Left kidney (tissue), 8 donors: ENCODE data around the gene C1orf226. TPM values are rescaled to one million over a fixed set of nuclear protein-coding genes. Genes with fewer than 3 reads are reported as not detected.
"Not testable (repeated sequence)": the region's sequence is repeated elsewhere in the genome, so short reads cannot be mapped to it uniquely, and the experiment has no call there.

Source experiments
- DNase-seq: peaks from one replicate; pipeline ENCODE4 v3.0.0-alpha.2; 2013
- long read RNA-seq, 8 donors: transcript quantifications; one replicate each; lab custom pipeline, GENCODE V29; 2026
- polyA plus RNA-seq: library from polyadenylated mRNA; unstranded; fragments of 120-200 nt; gene quantifications from one replicate; pipeline ENCODE4 v1.2.1, GENCODE V29; 2013; ENCODE audit not compliant: insufficient read length

The C1orf226 gene, protein sequence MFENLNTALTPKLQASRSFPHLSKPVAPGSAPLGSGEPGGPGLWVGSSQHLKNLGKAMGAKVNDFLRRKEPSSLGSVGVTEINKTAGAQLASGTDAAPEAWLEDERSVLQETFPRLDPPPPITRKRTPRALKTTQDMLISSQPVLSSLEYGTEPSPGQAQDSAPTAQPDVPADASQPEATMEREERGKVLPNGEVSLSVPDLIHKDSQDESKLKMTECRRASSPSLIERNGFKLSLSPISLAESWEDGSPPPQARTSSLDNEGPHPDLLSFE
- 16.9 TPM for polyA plus RNA-seq
- long read RNA-seq, donor 1, full-length matches to known transcripts, result 2 of 25 reads
- long read RNA-seq, donor 1, partial matches to known transcripts, result 23 of 25 reads
- long read RNA-seq, donor 1, other reads (novel, unspliced or antisense), result 0 of 25 reads
- long read RNA-seq, donor 2, full-length matches to known transcripts, result 2 of 22 reads
- long read RNA-seq, donor 2, partial matches to known transcripts, result 20 of 22 reads
- long read RNA-seq, donor 2, other reads (novel, unspliced or antisense), result 0 of 22 reads
- long read RNA-seq, donor 3, result 0 reads
- long read RNA-seq, donor 4, result 0 reads
- long read RNA-seq, donor 5, full-length matches to known transcripts, result 1 of 1 reads
- long read RNA-seq, donor 5, partial matches to known transcripts, result 0 of 1 reads
- long read RNA-seq, donor 5, other reads (novel, unspliced or antisense), result 0 of 1 reads
- long read RNA-seq, donor 6, full-length matches to known transcripts, result 1 of 1 reads
- long read RNA-seq, donor 6, partial matches to known transcripts, result 0 of 1 reads
- long read RNA-seq, donor 6, other reads (novel, unspliced or antisense), result 0 of 1 reads
- long read RNA-seq, donor 7, result 0 reads
- long read RNA-seq, donor 8, full-length matches to known transcripts, result 2 of 2 reads
- long read RNA-seq, donor 8, partial matches to known transcripts, result 0 of 2 reads
- long read RNA-seq, donor 8, other reads (novel, unspliced or antisense), result 0 of 2 reads

DNA sequence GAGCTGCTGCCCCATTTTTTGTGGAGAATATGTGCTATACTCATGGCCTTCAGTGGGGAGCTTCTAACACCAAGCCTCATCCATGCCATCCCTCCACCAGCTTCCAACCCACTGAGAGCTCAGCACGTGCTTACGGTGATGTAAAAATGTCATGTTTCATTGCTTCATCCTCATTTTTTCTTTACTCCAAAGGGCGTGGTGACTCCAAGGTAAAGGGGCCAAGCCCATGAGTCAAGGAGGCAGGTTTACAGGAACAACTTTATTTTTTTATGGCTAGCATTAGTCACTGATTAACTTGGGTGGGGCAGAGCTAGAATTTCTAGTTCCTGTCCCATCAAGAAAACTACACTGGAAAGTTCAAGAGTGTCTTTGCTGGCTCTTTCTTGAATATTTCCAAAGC, at the start of gene C1orf226:
C1orf226 (plus strand) TSS at position 346 of the 400 bp plus-strand sequence. CDS start 174 bp downstream, outside the sequence.
- DNase-seq, result peak; percentile 26

DNA sequence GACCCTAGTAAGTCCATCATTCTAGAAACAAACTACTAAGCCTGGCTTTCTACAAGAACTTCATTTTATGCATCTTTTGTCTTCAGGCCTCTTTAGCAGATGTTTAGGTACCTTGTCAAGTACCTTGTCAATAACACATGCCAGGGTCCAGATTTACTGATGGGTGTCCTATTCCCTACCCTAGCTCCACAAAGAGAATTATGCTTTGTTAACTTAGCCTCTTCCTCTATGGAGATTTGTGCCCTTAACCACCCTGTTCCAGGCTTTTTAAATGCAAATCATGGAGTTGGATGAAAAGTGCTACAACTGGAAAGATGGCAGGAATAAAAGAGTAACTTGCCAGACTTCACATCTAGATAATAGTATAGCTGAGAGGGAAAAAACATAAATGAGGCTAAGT, 47.5 kb upstream of the C1orf226 start:
- DNase-seq, result no peak

DNA sequence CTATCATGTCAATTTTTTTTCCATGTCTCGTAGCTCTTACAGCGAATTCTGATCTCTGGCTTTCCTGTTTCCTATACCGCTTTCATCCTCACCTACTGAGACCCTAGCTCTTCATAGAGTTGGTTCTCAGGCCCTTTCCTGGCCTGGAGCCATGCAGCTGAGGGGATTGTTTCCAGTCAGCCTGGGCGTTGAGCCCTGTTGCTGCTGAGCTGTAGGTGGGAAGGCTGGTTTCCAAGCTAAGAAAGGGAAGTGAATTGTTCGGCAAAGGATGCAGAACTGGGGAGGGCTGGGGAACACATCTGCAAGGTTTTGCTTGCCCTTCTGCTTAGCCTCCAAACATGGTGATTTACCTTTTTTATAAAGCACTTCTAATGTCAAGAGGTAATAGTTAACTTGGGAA, 46.4 kb upstream of the C1orf226 start:
- DNase-seq, result no peak

DNA sequence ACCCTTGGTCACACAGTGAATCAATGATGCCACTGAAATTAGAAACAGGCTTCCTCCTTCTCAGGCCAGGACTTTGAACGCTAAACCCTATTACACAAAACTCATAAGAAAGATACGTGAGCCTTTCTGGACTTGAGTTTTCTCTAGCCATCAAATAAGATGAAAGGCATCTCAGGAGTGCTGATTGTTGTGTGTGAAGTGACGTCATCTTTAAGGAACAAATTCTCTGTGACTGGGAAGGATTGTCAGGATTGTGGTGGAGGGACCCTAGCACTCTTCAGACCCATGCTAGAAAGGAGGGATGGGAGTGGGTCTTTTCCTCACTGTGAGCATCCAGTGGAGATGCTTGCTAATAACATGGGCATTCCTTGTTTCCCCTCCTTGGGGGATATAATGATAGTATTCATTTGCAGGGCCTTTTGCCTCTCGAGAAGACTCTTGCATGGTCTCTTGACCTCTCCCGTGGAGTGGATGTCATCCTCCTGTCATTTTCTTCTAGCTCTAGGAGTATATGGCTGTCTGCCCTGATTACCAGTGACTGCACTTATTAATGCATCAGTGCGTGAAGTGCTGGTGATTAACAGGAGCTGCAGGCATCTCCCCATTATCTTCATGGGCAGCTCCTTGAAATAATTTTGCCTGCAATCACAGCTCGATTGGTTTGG, 44.8 kb upstream of the C1orf226 start:
- DNase-seq, result no peak

DNA sequence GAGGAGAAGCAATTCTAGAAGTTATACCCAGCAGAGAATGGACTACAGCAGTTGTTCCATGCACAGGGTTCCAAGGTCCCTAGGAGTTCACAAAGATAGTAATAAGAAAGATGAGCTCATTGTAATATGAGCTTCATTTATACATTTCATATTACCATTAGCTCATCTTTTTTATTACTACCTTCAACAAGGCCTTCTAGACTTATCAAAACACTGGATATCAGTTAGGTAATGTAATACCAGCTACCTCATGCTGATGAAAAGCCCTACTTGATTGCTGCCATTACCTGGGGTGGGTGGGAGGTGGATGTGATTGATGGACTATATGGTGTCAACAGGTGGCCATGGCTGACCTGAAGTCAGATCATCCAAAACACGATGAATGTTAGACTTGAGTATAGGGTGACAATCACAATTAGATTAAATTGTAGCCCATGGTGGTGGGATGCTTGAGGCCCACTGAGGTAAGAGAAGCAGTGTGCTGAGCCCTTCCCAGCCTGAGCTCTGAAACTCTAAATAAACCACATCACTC, 39.0 kb upstream of the C1orf226 start:
- DNase-seq, result no peak

DNA sequence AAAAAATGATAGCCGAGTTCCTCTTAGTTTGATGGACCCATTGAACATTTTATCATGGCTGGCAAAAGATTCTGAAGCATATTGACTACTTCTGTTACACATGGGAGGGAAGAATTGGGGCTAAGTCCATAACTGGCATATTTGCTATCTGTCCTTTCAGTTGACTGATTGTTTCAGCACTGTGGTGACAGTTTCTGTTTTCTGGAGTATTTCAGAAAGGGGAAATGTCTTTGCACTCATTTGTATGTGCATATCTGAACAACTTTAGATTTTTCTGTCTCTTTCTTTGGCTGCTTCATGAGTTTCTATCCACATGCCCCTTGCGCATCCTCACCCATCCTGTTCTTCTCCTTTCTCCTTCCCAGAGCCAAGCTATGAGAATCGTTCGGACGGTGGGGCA, 38.1 kb upstream of the C1orf226 start:
- no peak for DNase-seq

DNA sequence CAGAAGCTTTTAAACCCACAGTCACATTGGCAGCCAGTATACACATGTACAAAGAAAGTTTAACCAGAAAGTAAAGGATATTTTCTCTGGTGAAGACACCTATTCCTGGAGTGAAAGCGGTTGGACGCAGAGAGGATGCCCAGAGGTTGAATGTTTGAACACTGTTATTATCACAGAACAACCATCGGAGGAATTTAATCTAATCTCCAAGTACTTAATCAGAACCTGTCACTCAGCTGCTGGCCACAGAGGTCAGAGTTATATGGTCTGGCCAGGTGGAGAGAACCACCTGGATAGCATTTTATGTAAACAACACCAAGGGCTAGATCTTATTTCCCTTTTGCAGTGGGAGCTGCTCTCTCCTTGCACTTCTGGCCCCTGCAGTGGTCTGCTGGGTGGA, 34.2 kb upstream of the C1orf226 start:
- no peak for DNase-seq

DNA sequence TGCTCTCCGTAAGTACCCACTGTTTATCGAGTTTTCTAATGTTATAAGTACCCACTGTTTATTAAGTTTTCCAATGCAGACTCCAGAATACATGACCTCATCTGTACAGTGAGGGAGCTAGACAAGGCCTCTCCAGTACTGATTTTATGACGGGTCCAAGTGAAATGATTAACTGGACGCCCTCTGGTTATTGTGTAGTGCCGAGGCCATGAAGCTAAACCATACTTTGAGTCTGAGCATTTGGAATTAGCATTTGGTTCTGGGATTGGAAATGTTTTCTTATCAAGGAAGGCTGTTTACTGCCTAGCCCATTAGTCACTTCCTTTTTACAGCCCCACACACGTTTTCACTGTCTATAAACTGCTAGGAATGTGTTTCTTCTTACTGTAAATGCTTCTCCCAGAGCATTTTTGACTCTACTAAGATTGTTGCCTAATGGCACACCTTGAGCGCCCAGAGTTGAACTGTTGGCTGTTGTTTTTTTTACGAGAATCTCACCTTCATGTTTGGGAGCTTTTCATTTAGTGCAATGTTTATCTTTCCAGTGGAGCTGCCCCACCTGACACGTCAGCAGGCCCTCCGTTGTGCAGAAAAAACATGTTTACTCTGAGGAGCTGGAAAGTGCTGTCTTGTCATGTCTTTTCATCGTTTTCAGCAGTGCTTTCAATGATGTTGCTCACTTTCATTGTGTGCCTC, 31.7 kb upstream of the C1orf226 start:
- DNase-seq, result peak; percentile 49

DNA sequence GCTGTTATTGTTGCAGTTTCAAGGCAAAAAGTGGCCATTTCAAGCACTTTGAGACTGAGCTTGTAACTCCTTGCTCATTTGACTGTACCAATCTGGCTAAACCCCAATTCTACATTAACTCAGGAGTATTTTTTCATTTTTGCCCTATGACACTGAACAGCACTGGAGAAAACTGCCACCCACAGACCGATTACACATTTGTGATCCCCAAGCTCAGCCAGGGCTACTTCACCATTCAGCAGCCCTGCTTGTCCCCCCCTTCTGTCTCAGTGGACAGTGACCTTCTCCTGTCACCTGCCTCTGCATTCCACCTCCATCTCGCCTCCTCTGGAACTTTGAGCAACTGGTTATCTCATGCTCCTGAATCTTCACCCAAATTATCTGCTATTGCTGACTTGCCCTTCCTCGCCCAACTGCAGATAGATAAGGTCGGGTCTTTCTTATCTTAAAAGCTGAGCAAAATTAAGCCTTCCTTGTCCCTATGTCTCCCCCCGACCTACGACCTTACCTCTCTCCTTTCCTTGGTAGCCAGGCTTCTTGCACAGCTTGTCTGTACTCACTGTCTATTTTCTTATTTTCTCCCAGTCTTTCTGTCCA, 30.2 kb upstream of the C1orf226 start:
- no peak for DNase-seq

DNA sequence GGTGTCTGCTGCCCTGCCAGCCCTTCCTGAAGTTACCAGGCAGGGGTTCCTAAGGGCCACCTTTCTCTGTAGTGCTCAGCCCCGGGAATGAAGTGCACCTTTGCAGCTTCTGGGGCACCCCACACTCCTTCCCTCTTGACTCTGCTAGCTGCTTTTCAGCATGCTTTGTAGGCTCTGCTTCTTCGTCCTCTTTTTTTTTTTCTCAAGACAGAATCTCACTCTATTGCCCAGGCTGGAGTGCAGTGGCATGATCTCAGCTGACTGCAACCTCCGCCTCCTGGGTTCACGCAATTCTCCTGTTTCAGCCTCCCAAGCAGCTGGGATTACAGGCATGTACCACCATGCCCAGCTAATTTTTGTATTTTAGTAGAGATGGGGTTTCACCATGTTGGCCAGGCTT, 29.7 kb upstream of the C1orf226 start:
- not testable (repeated sequence) for DNase-seq

DNA sequence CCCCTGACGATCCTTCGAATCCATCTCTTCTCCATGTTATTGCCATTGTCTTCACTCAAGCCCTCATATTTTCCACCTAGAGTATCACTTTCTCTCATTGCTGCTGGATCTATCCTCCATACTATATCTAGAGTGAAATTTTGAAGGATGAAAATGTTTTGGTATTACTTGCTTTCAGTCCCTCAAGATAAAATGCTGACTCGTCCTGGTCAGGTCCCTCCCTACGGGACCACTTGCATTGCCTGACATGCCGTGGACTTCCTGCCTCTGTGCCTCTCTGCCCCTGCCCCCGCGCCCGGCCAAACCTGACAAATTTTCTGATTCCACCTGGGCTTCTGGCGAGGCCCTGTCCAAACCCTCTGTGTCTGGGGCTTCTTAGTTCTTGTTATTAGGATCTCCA, 28.4 kb upstream of the C1orf226 start:
- DNase-seq, result no peak

DNA sequence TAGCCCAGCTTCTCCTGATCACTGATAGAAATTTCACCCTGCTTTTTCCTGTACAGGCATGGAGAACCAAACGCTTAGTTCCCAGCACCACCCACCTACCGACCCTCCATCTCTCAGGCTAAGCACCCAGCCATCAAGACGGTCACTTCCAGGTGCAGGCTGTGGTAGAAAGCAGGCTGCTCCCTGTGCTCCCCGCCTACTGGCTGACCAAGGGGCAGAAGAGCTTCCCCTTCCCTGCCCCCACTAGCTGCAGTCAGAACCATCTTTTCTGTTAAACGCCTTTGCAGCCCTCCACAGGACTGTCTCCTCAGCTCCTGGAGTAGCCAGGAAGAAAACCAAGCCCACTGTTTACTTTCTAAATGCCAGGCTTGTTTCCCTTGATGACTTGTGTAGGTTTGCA, 27.8 kb upstream of the C1orf226 start:
- DNase-seq, result no peak

DNA sequence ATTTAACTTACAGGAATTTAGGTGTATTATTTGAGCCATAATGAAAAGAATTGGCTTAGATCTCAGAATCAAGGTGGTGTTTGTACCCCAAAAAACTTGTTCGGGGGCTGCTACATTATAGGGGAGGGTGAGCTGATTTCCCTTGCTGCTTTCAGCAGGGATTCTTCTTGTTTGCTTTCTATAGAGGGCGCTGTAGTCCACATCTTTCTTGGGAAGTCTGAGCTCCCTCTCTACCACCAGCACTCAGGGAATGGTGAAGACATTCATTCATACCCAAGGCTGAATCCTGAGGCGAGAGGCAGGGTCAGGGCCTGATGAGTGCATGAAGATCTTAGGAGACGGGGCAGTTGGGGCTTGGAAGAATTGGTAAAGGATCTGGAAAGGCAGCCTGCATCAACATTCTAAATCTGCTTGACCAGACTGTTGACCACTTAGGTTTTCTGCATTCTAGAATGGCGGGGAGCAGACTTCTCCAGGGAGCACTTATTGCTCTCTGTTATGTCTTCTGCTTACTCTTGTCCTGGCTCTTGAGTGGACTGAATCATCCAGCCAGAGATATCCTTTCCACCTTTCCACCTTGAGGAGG, 23.8 kb upstream of the C1orf226 start:
- DNase-seq, result peak; percentile 13

DNA sequence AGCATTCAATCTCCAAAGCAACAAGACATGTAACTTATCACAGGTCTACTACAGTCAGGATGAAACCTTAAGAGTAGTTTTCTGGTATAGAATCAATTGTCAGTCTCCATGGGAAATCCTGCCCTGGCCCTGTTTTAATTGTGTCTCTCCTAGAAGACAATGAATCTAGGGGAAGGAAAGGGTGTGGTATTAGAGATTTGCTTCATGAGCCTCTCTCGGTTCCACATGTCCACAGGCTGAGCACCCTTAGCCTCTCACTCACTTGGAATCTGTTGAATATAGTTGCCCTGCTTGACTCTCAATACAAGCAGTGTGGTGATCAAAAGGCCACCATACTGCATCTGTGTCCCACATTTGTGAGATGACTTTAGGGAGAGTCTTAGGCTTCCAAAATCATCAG, 22.6 kb upstream of the C1orf226 start:
- DNase-seq, result no peak

DNA sequence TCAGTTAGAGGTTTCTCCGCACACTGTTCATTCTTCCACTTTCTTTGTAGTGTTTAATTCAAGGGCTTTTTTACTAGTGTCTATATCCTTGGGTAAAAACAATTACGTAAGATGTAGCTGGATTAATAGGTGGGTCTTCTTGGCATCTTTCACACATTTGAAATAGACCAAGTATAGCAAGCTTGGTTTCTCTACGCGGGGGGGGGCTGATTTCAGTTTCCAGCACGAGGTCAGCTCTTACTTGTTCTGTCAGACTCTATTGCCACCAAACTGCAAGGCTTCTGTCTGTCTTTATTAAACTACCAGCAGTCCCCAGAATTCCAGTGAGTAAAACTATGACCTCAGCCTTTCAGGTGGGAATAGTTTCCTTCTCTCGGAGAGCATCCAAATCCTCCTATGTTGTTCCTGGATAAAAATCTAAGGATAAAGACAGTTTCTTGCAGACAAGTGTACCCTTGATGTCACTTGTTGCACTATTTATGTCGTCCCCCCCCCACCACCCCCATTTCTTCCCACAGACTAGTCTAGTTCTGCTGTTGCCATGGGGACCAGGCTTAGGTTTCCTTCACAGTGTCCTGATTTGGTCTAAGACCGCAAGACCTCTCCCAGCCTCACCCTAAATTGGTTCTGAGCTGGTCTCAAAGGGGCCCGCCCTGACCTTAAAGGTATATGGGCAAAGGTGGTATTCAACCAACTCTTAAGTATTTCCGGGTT, 21.8 kb upstream of the C1orf226 start:
- no peak for DNase-seq

DNA sequence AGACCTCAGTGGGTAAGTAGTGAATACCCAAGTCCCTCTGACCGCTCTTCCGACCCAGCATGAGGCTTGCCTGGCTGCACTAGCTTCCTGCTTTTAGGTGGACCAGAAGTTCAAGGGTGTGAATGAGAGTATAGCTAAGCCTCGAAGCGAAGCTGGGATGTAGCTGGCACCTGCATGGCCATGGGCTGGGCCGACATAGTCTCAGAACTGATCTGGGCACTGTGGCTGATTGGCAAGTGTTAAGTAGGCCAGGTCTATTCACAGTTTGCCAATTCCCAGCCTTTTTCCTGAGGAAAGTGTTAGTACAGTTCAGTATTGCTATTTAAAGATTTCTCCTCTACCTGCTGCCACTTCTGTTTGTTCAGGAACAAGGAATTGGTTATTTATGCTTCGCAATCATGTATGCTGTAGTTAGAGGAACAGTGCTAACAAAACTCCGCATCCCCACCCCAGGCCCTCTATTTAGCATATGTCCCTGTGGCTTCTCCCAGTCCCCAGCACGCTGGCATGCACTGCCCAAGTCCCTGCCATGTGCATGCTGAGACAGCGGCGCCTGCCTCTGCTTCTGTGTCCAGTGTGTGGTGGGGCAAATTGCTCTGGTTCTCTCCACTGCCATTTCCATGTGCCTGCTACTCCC, 21.2 kb upstream of the C1orf226 start:
- no peak for DNase-seq

DNA sequence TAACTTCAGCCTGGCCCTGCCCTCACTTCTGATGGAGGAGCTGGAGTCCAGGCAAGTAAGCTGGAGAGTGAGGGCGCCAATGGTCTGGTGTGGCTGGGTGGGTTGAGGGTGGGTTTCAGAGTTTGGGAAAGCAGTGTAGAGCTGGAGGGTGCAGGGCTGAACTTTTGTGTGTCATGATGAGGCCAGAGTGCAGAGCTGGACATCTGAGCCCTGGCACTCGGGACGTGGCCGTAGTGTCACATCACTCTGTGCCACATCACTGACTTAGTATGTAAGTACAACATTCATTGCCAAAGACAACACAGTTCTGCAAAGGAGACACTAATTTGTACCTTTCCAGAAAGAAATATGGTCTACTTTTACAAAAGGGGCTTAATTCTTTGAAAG, 20.7 kb upstream of the C1orf226 start:
- DNase-seq, result no peak

DNA sequence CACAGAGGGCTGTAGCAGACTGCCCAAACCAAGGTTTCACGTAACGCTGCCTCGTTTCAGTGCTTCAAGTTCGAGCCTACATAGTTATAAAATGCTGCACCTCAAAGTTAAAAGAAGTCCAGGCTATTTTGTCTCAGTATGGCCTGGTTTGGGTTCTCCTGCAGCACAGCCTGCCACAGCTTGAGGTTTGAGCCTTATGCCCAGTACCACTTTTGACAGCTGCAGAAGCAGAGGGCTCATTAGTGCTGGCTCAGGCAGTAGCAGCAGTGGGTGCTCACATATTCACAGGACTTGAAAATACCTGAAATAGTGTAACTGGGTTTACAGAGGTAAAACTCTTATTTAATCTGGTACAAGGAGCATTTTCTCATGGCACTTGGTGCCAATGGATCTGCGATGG, 20.2 kb upstream of the C1orf226 start:
- no peak for DNase-seq

DNA sequence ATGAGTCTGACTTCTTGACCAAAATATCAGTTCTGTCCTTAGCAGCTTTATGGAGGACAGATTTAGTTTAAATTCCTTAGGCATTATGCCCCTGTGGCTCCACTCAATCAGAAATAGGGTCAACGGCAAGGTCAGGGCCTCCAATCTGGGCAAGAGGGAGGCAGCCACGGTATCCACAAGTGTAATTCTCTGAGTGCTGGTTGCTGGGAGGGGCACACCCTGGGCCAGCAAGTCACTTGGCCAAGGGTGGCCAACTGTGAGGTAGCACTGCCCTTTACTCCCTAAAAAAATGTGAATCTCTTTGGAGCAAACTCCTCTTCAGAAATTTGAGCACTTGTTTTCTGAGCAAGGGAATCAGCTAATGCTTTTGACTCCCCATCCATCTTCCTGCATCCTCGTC, 17.7 kb upstream of the C1orf226 start:
- DNase-seq, result no peak

DNA sequence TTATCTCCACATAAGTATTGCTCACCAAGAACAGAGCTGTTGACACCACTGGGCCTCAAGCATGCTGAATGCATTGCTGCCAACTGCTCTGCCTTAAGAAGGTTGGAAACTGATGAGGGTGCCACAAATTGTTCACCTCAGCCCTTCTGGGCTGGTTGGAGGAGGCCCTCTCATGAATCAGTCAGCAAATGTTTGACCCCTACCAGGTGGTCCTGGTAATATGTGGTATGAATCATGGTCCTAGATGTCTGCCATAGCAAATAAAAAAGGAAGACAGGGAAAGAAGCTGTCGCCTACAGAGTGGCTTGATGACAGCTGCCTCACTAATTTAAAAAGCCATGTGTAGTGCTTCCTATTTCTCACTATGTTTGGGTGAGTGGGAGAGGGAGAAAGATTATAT, 17.0 kb upstream of the C1orf226 start:
- DNase-seq, result no peak
